GM21367 (cell line): ENCODE measurements around the gene OPN1MW3.
"Not testable (repeated sequence)": the region's sequence is repeated elsewhere in the genome, so short reads cannot be mapped to it uniquely, and the experiment has no call there.

Experiments used
- ATAC-seq: cut with Tn5 transposase; IDR thresholded peaks from one replicate; pipeline ENCODE4 v1.9.1; 2021; ENCODE audit not compliant: unreplicated experiment

OPN1MW3 gene

DNA sequence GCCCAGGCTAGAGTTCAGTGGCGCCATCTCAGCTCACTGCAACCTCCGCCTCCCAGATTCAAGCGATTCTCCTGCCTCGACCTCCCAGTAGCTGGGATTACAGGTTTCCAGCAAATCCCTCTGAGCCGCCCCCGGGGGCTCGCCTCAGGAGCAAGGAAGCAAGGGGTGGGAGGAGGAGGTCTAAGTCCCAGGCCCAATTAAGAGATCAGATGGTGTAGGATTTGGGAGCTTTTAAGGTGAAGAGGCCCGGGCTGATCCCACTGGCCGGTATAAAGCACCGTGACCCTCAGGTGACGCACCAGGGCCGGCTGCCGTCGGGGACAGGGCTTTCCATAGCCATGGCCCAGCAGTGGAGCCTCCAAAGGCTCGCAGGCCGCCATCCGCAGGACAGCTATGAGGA lies at the start of gene OPN1MW3:
TSS of gene OPN1MW3 (plus strand) at position 301 of the 400 bp plus-strand sequence. CDS start at position 339, 38 bp downstream.
- ATAC-seq: not testable (repeated sequence)

GRCh38 chrX:154209670-154210418 lies 47.5 kb upstream of the OPN1MW3 start:
- ATAC-seq: peak; percentile 73

GRCh38 chrX:154211057-154211456 lies 46.3 kb upstream of the OPN1MW3 start:
- not testable (repeated sequence) for ATAC-seq

DNA sequence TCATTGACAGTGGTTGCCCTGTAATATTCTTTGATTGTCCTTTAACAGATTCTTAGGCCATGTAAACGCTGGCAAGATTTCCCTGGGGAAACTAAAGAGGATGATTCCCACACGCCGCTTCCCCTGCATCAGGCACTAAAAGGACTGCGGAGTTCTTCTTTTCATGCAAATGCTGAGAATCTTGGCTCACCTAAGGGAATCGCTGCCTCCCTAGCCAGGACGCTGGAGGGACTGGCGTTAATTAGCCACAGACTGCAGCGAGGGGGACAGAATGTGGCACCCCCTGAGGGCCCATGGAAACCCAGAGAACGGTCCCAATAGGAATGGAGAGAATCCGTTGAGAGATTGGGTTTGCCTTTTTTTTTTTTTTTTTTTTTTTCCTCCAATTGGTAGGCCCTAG lies 45.9 kb upstream of the OPN1MW3 start:
- ATAC-seq: not testable (repeated sequence)

GRCh38 chrX:154219456-154219855 lies 37.9 kb upstream of the OPN1MW3 start, which contains the start of gene OPN1MW2:
Gene OPN1MW2 (plus strand): TSS chrX:154219756. CDS start chrX:154219816, 60 bp downstream.
- ATAC-seq: not testable (repeated sequence)

DNA sequence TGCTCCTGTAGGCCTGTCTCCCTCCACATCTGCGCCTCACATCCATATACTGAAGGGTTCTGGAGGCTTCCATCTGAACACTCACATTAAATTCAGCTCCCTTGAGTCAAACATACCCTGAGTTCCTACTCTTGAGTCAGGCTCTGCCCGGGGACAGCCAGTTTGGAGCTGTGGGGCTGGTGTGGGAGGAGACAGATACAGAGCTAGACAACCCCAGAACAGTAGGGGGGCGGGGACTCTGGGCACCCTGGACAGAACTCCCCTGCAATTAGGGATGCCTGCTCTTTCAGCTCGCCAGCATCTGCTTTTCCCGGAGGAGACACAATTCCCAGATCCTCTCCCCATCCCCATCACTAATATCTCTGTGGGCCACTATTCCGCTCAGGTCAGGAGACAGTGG lies 32.1 kb upstream of the OPN1MW3 start:
- ATAC-seq: not testable (repeated sequence)

DNA sequence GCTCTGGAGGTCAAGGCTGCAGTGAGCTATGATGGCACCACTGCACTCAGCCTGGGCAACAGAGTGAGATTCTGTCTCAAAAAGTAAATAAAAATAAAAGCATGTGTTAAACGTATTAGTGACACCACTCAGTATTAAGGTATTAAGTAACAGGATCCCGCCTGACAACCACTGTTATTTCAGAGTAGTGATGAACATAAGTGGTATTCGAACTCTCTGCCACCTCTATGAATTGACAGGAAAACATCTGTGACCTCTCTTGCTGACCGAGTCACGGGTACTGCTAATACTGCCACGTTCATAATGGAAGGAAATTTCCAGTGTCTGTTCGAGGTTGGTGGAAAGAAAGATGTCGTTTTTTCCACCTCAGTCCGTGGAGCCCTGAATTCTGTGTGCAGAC lies 30.7 kb upstream of the OPN1MW3 start:
- not testable (repeated sequence) for ATAC-seq

DNA sequence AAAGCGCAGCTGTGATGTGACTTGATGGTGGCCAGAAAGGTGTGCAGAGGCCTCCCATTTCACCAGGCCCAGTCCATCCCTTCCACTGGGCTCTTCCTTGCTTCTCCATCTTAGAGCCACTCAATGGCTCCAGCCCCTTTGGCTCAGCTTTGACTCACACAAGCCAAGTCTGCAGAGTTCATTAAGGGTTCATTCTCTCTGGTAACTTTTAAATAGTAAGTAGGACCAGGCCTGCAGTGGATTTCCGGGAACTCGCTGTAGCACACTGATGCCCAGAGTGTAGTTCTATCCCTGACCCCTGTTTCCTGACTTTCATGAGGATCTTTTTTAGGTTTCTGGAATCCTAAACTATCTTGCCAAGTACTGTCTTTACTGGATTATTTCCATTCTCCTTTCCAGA lies 25.9 kb upstream of the OPN1MW3 start:
- ATAC-seq: not testable (repeated sequence)

DNA sequence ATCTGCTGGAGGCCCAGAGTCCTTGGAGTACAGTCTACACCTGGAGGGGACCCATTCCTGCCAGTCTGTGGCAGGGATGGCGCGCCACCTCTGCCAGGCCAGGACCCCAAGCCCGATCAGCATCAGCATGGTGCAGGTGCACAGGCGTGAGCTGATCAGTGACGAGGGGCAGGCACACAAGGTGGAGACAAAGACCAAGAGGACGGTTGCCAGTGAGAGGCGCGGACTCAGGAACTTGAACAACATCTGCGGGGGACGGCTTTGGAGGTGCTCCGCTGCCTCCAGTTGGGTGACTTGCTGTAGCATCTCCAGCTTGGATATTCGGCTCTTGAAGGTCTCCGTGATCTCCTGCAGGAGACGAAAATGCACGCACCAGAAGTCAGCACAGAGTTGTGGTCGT lies 23.8 kb upstream of the OPN1MW3 start:
- not testable (repeated sequence) for ATAC-seq

DNA sequence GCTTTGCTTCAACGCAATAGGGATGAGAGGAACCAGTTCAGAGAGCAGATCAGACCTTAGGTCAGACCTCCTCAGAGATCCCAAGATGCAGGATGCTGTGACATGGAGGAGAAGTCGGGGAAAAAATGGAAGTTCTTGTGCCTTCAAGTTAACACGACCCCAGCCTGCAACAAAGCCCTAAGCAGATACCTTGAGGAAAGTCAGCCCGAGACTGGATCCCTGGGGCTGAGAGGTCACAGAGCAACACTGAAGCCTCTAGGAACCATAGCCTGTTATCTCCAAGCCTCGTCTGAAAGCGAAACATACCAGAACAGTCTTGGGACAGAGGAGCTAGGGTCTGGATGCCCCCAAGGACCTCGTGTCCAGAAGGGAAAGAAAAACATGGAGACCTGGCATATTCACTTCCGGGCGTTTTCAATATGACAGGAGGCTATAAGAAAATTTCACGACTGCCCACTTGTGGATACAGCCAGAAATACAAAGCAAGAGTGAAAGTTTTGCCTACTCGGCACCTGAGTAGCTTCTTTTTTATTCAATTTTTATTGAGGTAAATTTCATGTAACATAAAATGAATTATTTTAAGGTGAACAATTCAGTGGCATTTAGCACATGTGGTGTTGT lies 18.3 kb upstream of the OPN1MW3 start:
- ATAC-seq: not testable (repeated sequence)

DNA sequence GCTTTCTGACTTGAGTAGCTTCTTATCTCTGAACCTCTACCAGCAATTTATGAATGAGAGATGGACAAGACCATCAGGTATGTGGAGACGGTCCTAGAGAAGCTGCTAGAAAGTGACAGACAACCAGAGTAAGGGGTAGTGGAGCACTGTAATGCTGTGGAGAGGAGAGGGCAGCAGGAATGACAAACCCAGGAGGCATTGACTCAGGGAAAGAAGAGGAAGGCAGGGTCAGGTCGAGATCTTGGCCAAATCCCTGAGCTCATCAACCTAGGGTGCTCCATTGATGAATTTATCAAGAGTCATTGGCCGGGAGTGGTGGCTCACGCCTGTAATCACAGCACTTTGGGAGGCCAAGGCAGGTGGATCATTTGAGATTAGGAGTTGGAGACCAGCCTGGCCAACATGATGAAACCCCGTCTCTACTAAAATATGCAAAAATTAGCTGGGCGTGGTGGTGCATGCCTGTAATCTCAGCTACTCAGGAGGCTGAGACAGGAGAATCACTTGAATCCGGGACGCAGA lies 17.3 kb upstream of the OPN1MW3 start:
- ATAC-seq: not testable (repeated sequence)

GRCh38 chrX:154247377-154248045 lies 9.9 kb upstream of the OPN1MW3 start:
- peak; percentile 70 for ATAC-seq

DNA sequence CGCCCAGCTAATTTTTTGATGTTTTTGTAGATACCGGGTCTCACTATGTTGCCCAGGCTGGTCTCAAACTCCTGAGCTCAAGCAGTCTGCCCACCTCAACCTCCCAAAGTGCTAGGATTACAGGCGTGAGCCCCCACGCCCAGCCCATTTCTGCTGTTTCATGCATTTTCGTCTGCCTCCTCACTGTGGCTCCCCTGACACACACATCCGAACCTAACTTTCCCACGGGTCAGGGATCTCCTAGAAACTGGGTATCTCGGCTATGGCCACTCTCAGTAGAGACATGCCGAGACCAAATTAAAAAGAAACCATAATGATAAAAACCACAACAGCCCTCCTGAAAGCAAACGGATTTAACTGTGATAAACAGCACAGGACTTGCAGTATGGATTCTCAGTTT lies 9.3 kb upstream of the OPN1MW3 start:
- not testable (repeated sequence) for ATAC-seq

DNA sequence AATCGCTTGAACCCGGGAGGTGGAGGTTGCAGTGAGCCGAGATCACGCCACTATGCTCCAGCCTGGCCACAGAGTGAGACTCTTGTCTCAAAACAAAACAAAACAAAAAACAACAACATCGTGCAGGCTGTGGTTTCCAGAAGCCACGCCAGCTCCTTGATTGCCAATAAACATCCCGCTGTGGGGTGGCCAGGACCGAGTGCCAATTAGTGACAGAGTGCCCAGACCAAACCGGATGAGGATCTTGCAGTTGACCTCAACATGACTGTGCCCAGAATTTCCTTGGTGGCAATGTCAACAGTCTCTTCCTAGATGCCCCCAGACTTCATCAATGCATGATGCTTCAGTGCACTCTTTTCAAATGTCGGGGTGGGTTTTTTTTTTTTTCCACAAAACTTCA lies 1.3 kb downstream of the OPN1MW3 start:
- ATAC-seq: not testable (repeated sequence)

GRCh38 chrX:154263072-154263471 lies 5.7 kb downstream of the OPN1MW3 start:
- not testable (repeated sequence) for ATAC-seq

DNA sequence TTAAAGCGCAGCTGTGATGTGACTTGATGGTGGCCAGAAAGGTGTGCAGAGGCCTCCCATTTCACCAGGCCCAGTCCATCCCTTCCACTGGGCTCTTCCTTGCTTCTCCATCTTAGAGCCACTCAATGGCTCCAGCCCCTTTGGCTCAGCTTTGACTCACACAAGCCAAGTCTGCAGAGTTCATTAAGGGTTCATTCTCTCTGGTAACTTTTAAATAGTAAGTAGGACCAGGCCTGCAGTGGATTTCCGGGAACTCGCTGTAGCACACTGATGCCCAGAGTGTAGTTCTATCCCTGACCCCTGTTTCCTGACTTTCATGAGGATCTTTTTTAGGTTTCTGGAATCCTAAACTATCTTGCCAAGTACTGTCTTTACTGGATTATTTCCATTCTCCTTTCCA lies 11.9 kb downstream of the OPN1MW3 start:
- ATAC-seq: not testable (repeated sequence)

DNA sequence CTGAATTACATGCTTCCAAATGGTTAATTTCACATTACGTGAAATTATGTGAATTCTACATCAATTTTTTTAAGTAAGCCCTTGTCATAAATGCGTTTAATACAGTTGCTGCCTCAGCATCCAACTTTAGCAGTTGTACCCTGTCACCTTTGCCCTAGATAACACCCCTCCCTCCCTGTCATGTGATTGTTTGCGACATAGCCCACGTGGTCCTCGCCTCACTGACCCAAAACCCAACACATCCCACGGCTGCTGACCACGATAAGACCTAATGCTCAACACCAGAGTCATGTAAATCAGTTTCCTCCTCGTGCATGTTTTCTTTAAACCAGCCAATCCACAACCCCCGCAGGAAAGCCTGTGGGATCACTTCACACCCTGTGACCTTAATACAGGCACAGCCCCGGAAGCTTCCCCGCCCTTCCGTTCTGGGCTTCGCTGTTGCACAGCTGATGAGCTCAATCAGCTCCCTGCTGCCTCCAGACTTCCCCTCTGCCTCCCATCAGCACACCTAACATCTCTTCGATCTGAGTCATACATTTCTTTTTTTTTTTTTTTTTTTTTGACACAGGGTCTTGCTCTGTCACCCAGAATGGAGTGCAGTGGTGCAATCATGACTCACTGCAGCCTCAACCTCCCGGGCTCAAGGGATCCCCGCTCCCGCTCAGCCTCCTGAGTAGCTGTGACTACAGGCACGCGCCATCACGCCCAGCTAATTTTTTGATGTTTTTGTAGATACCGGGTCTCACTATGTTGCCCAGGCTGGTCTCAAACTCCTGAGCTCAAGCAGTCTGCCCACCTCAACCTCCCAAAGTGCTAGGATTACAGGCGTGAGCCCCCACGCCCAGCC lies 27.3 kb downstream of the OPN1MW3 start:
- ATAC-seq: not testable (repeated sequence)

GRCh38 chrX:154286406-154286805 lies 29.0 kb downstream of the OPN1MW3 start:
- not testable (repeated sequence) for ATAC-seq

DNA sequence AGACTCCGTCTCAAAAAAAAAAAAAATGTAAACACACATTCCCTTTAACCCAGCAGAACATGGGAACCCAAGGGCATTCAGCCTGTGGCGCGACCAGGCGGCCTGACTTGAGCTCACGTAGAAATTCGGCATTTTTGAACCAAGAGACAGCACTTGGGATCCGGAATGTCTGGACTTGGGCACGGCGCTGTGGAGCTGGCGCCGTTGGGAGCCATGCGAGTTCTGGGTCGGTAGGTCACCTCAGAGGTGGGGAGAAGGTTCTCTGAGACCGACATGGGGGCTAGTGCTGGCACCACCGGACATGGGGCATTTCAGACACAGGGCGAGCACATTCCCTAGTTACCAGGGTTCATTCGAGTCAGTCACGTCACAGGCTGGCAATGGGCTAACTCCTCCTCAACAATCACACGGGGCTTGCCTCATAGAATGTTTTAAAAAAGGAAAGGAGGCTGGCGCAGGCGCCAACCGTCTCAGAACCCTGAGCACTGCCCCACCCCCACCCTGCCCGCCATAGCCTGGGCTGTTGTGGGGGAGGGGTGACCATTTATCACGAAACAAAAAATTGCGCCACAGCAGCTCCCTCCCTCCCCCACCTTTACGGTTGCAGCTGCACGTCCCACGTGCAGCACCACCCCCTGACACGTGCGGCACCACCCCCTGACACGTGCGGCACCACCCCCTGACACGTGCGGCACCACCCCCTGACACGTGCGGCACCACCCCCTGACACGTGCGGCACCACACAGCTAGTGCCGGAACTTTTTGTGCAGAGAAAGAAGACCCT lies 37.6 kb downstream of the OPN1MW3 start, which contains the start of gene TEX28:
TSS of gene TEX28 (minus strand) at position 334 of the 784 bp plus-strand sequence. CDS start 3,007 bp downstream, outside the sequence.
- no peak for ATAC-seq
